SK-N-SH treated with all-trans-retinoic acid at 6 μM for 48 hours (cell line): ENCODE measurements around the gene REPIN1.

Source experiments
- ARNTL ChIP-seq: fragments of 450-650 bp; formaldehyde crosslinking; IDR thresholded peaks from 2 replicates; pipeline ENCODE4 v1.5.0; 2020; ENCODE audit warnings: low read depth, mild to moderate bottlenecking, moderate library complexity, borderline replicate concordance
- ESRRG ChIP-seq: fragments of 250-450 bp; sonication (Bioruptor Pico); IDR thresholded peaks from 2 replicates; pipeline ENCODE4 v1.6.1; 2021; ENCODE audit warnings: mild to moderate bottlenecking
- GLIS3 ChIP-seq: fragments of 250-450 bp; sonication (Bioruptor Pico); IDR thresholded peaks from 2 replicates; pipeline ENCODE4 v1.5.0; 2020; ENCODE audit warnings: mild to moderate bottlenecking, moderate library complexity
- ISL1 ChIP-seq: fragments of 250-450 bp; sonication (Bioruptor Pico); IDR thresholded peaks from 2 replicates; pipeline ENCODE4 v2.1.2; 2022; ENCODE audit warnings: mild to moderate bottlenecking, moderate library complexity
- OSR1 ChIP-seq: fragments of 250-450 bp; sonication (Bioruptor Pico); IDR thresholded peaks from 2 replicates; pipeline ENCODE4 v1.8.0; 2022; ENCODE audit warnings: moderate library complexity, mild to moderate bottlenecking, inconsistent platforms
- PATZ1 ChIP-seq: fragments of 250-450 bp; sonication (Bioruptor Pico); IDR thresholded peaks from 2 replicates; pipeline ENCODE4 v1.8.0; 2020; ENCODE audit warnings: mild to moderate bottlenecking, moderate library complexity, borderline replicate concordance
- POU6F1 ChIP-seq: fragments of 250-450 bp; sonication (Bioruptor Pico); IDR thresholded peaks from 2 replicates; pipeline ENCODE4 v1.8.0; 2021; ENCODE audit warnings: low read depth, mild to moderate bottlenecking, moderate library complexity, borderline replicate concordance
- RARB ChIP-seq: fragments of 250-450 bp; sonication (Bioruptor Pico); IDR thresholded peaks from 2 replicates; pipeline ENCODE4 v1.8.0; 2021; ENCODE audit warnings: mild to moderate bottlenecking, moderate library complexity
- TCF4 ChIP-seq: fragments of 250-450 bp; sonication (Bioruptor Pico); IDR thresholded peaks from 2 replicates; pipeline ENCODE4 v1.8.0; 2021; ENCODE audit warnings: mild to moderate bottlenecking, moderate library complexity, borderline replicate concordance
- TOX ChIP-seq: fragments of 250-450 bp; sonication (Bioruptor Pico); IDR thresholded peaks from 2 replicates; pipeline ENCODE4 v1.8.0; 2021; ENCODE audit warnings: mild to moderate bottlenecking, moderate library complexity, borderline replicate concordance
- TSHZ2 ChIP-seq: fragments of 250-450 bp; sonication (Bioruptor Pico); IDR thresholded peaks from 2 replicates; pipeline ENCODE4 v1.5.0; 2020; ENCODE audit warnings: mild to moderate bottlenecking, moderate library complexity
- ZFP3 ChIP-seq: fragments of 250-450 bp; sonication (Bioruptor Pico); IDR thresholded peaks from 2 replicates; pipeline ENCODE4 v1.5.0; 2020; ENCODE audit warnings: mild to moderate bottlenecking, moderate library complexity
- ZFP30 ChIP-seq: fragments of 450-650 bp; formaldehyde crosslinking; IDR thresholded peaks from 2 replicates; pipeline ENCODE4 v1.5.0; 2022; ENCODE audit warnings: mild to moderate bottlenecking, moderate library complexity

GRCh38 chr7:150412518-150413488 lies 44.2 kb downstream of the REPIN1 start:
- no peak for TF ChIP-seq ESRRG
- TF ChIP-seq TOX (CRISPR knock-in tag): no peak
- no peak for TF ChIP-seq PATZ1 (CRISPR knock-in tag)
- no peak for TF ChIP-seq GLIS3 (CRISPR knock-in tag)
- no peak for TF ChIP-seq ISL1 (CRISPR knock-in tag)
- no peak for TF ChIP-seq ZFP30
- no peak for TF ChIP-seq ARNTL (CRISPR knock-in tag)
- no peak for TF ChIP-seq TCF4 (CRISPR knock-in tag)
- no peak for TF ChIP-seq POU6F1 (CRISPR knock-in tag)
- TF ChIP-seq TSHZ2 (CRISPR knock-in tag): no peak
- TF ChIP-seq ZFP3 (CRISPR knock-in tag): no peak
- no peak for TF ChIP-seq OSR1 (CRISPR knock-in tag)
- TF ChIP-seq RARB (CRISPR knock-in tag): no peak
